A549 (cell line): ENCODE measurements around the gene CD81.

ENCODE experiments used
- BCL3 ChIP-seq: fragments of >200 bp; sonication (Bioruptor Twin); formaldehyde crosslinking; IDR thresholded peaks from 3 replicates; pipeline ENCODE4 v1.6.1; 2016
- CHD2 ChIP-seq: fragments of 150-350 bp; IDR thresholded peaks from 2 replicates; pipeline ENCODE4 v1.6.1; 2014; ENCODE audit warnings: low read length; ENCODE audit not compliant: partially characterized antibody
- CTCF ChIP-seq: fragments of >200 bp; sonication (Bioruptor Twin); formaldehyde crosslinking; IDR thresholded peaks from 3 replicates; pipeline ENCODE4 v1.5.1; 2016
- ESRRA ChIP-seq: fragments of 150-350 bp; IDR thresholded peaks from 2 replicates; pipeline ENCODE4 v1.6.1; 2014; ENCODE audit warnings: mild to moderate bottlenecking, low read length, borderline replicate concordance
- JUN ChIP-seq, 2 experiments: fragments of >200 bp; sonication (Bioruptor Twin); formaldehyde crosslinking; IDR thresholded peaks; 2 replicates in 1 of 2; 3 replicates in 1 of 2; pipeline ENCODE4 v1.6.1; 2016 to 2017
- POLR2A ChIP-seq: IDR thresholded peaks from 2 replicates; pipeline ENCODE4 v1.6.1; 2012; ENCODE audit warnings: mild to moderate bottlenecking, low read length
- RAD21 ChIP-seq, 2 experiments: fragments of >200 bp in 1 of 2; sonication (Bioruptor Twin) in 1 of 2; formaldehyde crosslinking in 1 of 2; IDR thresholded peaks in 1 of 2; conservative IDR thresholded peaks in 1 of 2; 2 replicates in 1 of 2; 3 replicates in 1 of 2; pipeline ENCODE4 v1.6.1; 2012 to 2018; ENCODE audit warnings: inconsistent platforms in 1 of 2
- SMC3 ChIP-seq: fragments of >200 bp; sonication (Bioruptor Twin); formaldehyde crosslinking; IDR thresholded peaks from 3 replicates; pipeline ENCODE4 v1.6.1; 2018; ENCODE audit warnings: inconsistent platforms
- TP53 ChIP-seq: fragments of 250-450 bp; sonication (Bioruptor Pico); IDR thresholded peaks from 2 replicates; pipeline ENCODE4 v1.5.0; 2021; ENCODE audit warnings: mild to moderate bottlenecking, moderate library complexity
- USF2 ChIP-seq: fragments of 450-650 bp; IDR thresholded peaks from 2 replicates; pipeline ENCODE4 v1.6.1; 2014; ENCODE audit warnings: antibody characterized with exemption
- ZSCAN20 ChIP-seq: fragments of 250-450 bp; sonication (Bioruptor Pico); IDR thresholded peaks from 2 replicates; pipeline ENCODE4 v1.8.0; 2022; ENCODE audit warnings: mild to moderate bottlenecking, moderate library complexity

GRCh38 chr11:2396471-2396870, 19.4 kb downstream of the CD81 start:
- TF ChIP-seq POLR2A (no peak), CTCF (no peak), BCL3 (no peak), ZSCAN20 (CRISPR knock-in tag) (no peak), USF2 (no peak), SMC3 (no peak), RAD21 (conservative IDR thresholded peaks at IDR 0.05 in 1 of 2, IDR thresholded peaks at IDR 0.05 in 1 of 2) (no peak), ESRRA (no peak), TP53 (CRISPR knock-in tag) (no peak), CHD2 (no peak), JUN (IDR thresholded peaks at IDR 0.05) (no peak)
